Limb (tissue), 2 donors: Measurements from ENCODE around the gene ADAM8.

Source experiments
- DNase-seq, 2 donors: peaks; one replicate each; pipeline ENCODE4 v3.0.0-alpha.2; 2016; ENCODE audit errors: extremely low spot score in 2 of 2

Gene ADAM8

GRCh38 chr10:133308421-133309099 is 31.9 kb upstream of the ADAM8 start, which contains the start of the genes TUBGCP2 and ZNF511:
TSS of gene TUBGCP2 (minus strand) at chr10:133308872. CDS start at chr10:133302941, 5,931 bp downstream.
TSS of gene ZNF511 (plus strand) at chr10:133308914. CDS start at chr10:133308944, 30 bp downstream.
- peak; percentile 88 to 94 for DNase-seq

GRCh38 chr10:133307776-133308420 is 31.2 kb upstream of the ADAM8 start:
- peak; percentile 8 to 82 for DNase-seq

- DNase-seq: no peak
Measured at GRCh38 chr10:133306941-133307379, 30.3 kb upstream of the ADAM8 start.

- DNase-seq: no peak
Measured at GRCh38 chr10:133306097-133306476, 29.4 kb upstream of the ADAM8 start.

- no peak for DNase-seq
Measured at GRCh38 chr10:133303206-133303605, 26.5 kb upstream of the ADAM8 start.

GRCh38 chr10:133302230-133302629 is 25.6 kb upstream of the ADAM8 start:
- no peak for DNase-seq

GRCh38 chr10:133299738-133300137 is 23.1 kb upstream of the ADAM8 start:
- DNase-seq: no peak

GRCh38 chr10:133299224-133299623 is 22.6 kb upstream of the ADAM8 start:
- DNase-seq: no peak

GRCh38 chr10:133298466-133298865 is 21.8 kb upstream of the ADAM8 start:
- DNase-seq: no peak

GRCh38 chr10:133297504-133297903 is 20.8 kb upstream of the ADAM8 start:
- DNase-seq: no peak

GRCh38 chr10:133295426-133296320 is 19.0 kb upstream of the ADAM8 start:
- no peak for DNase-seq

GRCh38 chr10:133294189-133294588 is 17.5 kb upstream of the ADAM8 start:
- DNase-seq: no peak

- DNase-seq: no peak
Measured at GRCh38 chr10:133293810-133294119, 17.1 kb upstream of the ADAM8 start.

- no peak for DNase-seq
Measured at GRCh38 chr10:133292919-133293809, 16.5 kb upstream of the ADAM8 start.

GRCh38 chr10:133289761-133290160 is 13.1 kb upstream of the ADAM8 start:
- no peak for DNase-seq

GRCh38 chr10:133287832-133288500 is 11.3 kb upstream of the ADAM8 start:
- DNase-seq: no peak

GRCh38 chr10:133286366-133286765 is 9.7 kb upstream of the ADAM8 start:
- DNase-seq: no peak

- no peak for DNase-seq
Measured at GRCh38 chr10:133285217-133285616, 8.5 kb upstream of the ADAM8 start.

- DNase-seq: no peak
Measured at GRCh38 chr10:133283931-133284330, 7.3 kb upstream of the ADAM8 start.

GRCh38 chr10:133282846-133283390 is 6.2 kb upstream of the ADAM8 start:
- DNase-seq: no peak
